ENCODE results near the gene VPS45.
"Not testable (repeated sequence)": the region's sequence is repeated elsewhere in the genome, so short reads cannot be mapped to it uniquely, and the experiment has no call there.

The VPS45 gene

GRCh38 chr1:150067184-150068108 is at the start of gene VPS45:
Gene VPS45, plus strand, starts transcription at chr1:150067776. Its CDS starts 82 bp downstream, at chr1:150067858.
- peak; percentile 93 for DNase-seq

GRCh38 chr1:150018165-150018564 is 49.4 kb upstream of the VPS45 start:
- DNase-seq = no peak

- no peak for DNase-seq
Measured at GRCh38 chr1:150020711-150021110, 46.9 kb upstream of the VPS45 start.

GRCh38 chr1:150021191-150021694 is 46.3 kb upstream of the VPS45 start:
- DNase-seq = no peak

GRCh38 chr1:150022357-150022756 is 45.2 kb upstream of the VPS45 start:
- no peak for DNase-seq

GRCh38 chr1:150024156-150024555 is 43.4 kb upstream of the VPS45 start:
- no peak for DNase-seq

GRCh38 chr1:150028322-150028721 is 39.3 kb upstream of the VPS45 start:
- DNase-seq = no peak

- DNase-seq = no peak
Measured at GRCh38 chr1:150034336-150034735, 33.2 kb upstream of the VPS45 start.

- no peak for DNase-seq
Measured at GRCh38 chr1:150049926-150050325, 17.6 kb upstream of the VPS45 start.

- DNase-seq = no peak
Measured at GRCh38 chr1:150051089-150051373, 16.5 kb upstream of the VPS45 start.

GRCh38 chr1:150051905-150052412 is 15.6 kb upstream of the VPS45 start:
- not testable (repeated sequence) for DNase-seq

GRCh38 chr1:150053926-150054325 is 13.7 kb upstream of the VPS45 start:
- no peak for DNase-seq

- not testable (repeated sequence) for DNase-seq
Measured at GRCh38 chr1:150055507-150055906, 12.1 kb upstream of the VPS45 start.

- DNase-seq = no peak
Measured at GRCh38 chr1:150056407-150056806, 11.2 kb upstream of the VPS45 start.

- no peak for DNase-seq
Measured at GRCh38 chr1:150060260-150060659, 7.3 kb upstream of the VPS45 start.

GRCh38 chr1:150061632-150062101 is 5.9 kb upstream of the VPS45 start:
- no peak for DNase-seq

GRCh38 chr1:150062113-150062512 is 5.5 kb upstream of the VPS45 start:
- DNase-seq = no peak

- peak; percentile 37 for DNase-seq
Measured at GRCh38 chr1:150065184-150065871, 2.2 kb upstream of the VPS45 start.

- DNase-seq = no peak
Measured at GRCh38 chr1:150066328-150066727, 1.2 kb upstream of the VPS45 start.

GRCh38 chr1:150066838-150067183 is 765 bp upstream of the VPS45 start:
- peak; percentile 60 for DNase-seq

- no peak for DNase-seq
Measured at GRCh38 chr1:150068109-150068435, 496 bp downstream of the VPS45 start.

- DNase-seq = no peak
Measured at GRCh38 chr1:150069923-150070322, 2.3 kb downstream of the VPS45 start.

- DNase-seq = peak; percentile 8
Measured at GRCh38 chr1:150072959-150073358, 5.4 kb downstream of the VPS45 start.

GRCh38 chr1:150073516-150073915 is 5.9 kb downstream of the VPS45 start:
- no peak for DNase-seq

Measured in activated CD4-positive, alpha-beta T cell treated with anti-CD3 and anti-CD28 coated beads, Interleukin-2, Interleukin-6, amounts not matched to agents 100 ng/mL and 50 ng/mL, durations not matched to agents 16 hours and 8 hours (primary cell).